Endothelial cell (in vitro differentiated cells): ENCODE data around the gene CDR2. TPM values are rescaled to one million over a fixed set of nuclear protein-coding genes. Genes with fewer than 3 reads are reported as not detected.
A peak's percentile ranks its signal among the peaks of the same experiment; 100 is the strongest.

Experiments
- DNase-seq: peaks from one replicate; pipeline ENCODE4 v3.0.0; 2021; ENCODE audit warnings: low spot score
- H3K27ac Mint-ChIP-seq: one replicate; pipeline ENCODE4 v1.8.0; 2021; ENCODE audit warnings: mixed read lengths, inconsistent platforms; ENCODE audit not compliant: unreplicated experiment
- H3K27me3 Mint-ChIP-seq: one replicate; pipeline ENCODE4 v1.8.0; 2021; ENCODE audit warnings: mild to moderate bottlenecking, moderate library complexity, mixed read lengths, inconsistent platforms; ENCODE audit not compliant: unreplicated experiment
- H3K36me3 Mint-ChIP-seq: one replicate; pipeline ENCODE4 v1.8.0; 2021; ENCODE audit warnings: mild to moderate bottlenecking, low read depth, mixed read lengths, inconsistent platforms; ENCODE audit not compliant: unreplicated experiment
- H3K4me1 Mint-ChIP-seq: one replicate; pipeline ENCODE4 v1.8.0; 2021; ENCODE audit warnings: mild to moderate bottlenecking, mixed read lengths, inconsistent platforms; ENCODE audit not compliant: unreplicated experiment
- H3K4me3 Mint-ChIP-seq: one replicate; pipeline ENCODE4 v1.8.0; 2021; ENCODE audit warnings: mild to moderate bottlenecking, mixed read lengths, inconsistent platforms; ENCODE audit not compliant: unreplicated experiment
- H3K9me3 Mint-ChIP-seq: one replicate; pipeline ENCODE4 v1.8.0; 2021; ENCODE audit warnings: mixed read lengths, inconsistent platforms; ENCODE audit not compliant: unreplicated experiment
- CTCF ChIP-seq: fragments of 200-600 bp; sonication (generic); IDR thresholded peaks from one replicate; pipeline ENCODE4 v1.5.0; 2021; ENCODE audit warnings: antibody characterized with exemption; ENCODE audit not compliant: unreplicated experiment
- total RNA-seq: library from RNA; stranded (reverse); fragmentation: NEBNext Ultra II Directional; extraction: Animal tissue kit (Norgen Biotek cat#: 25700); gene quantifications from one replicate; pipeline ENCODE4 v1.2.1, GENCODE V29; 2021; ENCODE audit not compliant: unreplicated experiment

CDR2 gene
- total RNA-seq, 1 donor from 2014 or later = 26.3 TPM

GRCh38 chr16:22322021-22322471 is 52.4 kb downstream of the CDR2 start:
- Mint-ChIP-seq H3K4me3 (peak overlapping the region; percentile 62), H3K27ac (no peak overlapping the region), H3K4me1 (no peaks in the 10 kb centered on the region), H3K27me3 (peaks cover 2% of the 10 kb centered on the region), H3K9me3 (no peaks in the 10 kb centered on the region), H3K36me3 (peaks cover 27% of the 10 kb centered on the region)
- DNase-seq = no peak
- no peak for TF ChIP-seq CTCF

GRCh38 chr16:22321340-22322001 is 52.9 kb downstream of the CDR2 start:
- H3K9me3 Mint-ChIP-seq = no peaks in the 10 kb centered on the region
- H3K36me3 Mint-ChIP-seq = peaks cover 26% of the 10 kb centered on the region
- H3K27ac Mint-ChIP-seq = no peak overlapping the region
- DNase-seq = peak; percentile 53
- peak; percentile 86 for TF ChIP-seq CTCF
- peaks cover 2% of the 10 kb centered on the region for H3K27me3 Mint-ChIP-seq
- no peaks in the 10 kb centered on the region for H3K4me1 Mint-ChIP-seq
- H3K4me3 Mint-ChIP-seq = peak overlapping the region; percentile 62

GRCh38 chr16:22320572-22321339 is 53.7 kb downstream of the CDR2 start:
- H3K4me3 Mint-ChIP-seq = no peak overlapping the region
- no peaks in the 10 kb centered on the region for H3K9me3 Mint-ChIP-seq
- H3K4me1 Mint-ChIP-seq = no peaks in the 10 kb centered on the region
- no peak overlapping the region for H3K27ac Mint-ChIP-seq
- DNase-seq = no peak
- no peak for TF ChIP-seq CTCF
- peaks cover 2% of the 10 kb centered on the region for H3K27me3 Mint-ChIP-seq
- H3K36me3 Mint-ChIP-seq = peaks cover 24% of the 10 kb centered on the region

GRCh38 chr16:22318690-22319358 is 55.6 kb downstream of the CDR2 start:
- Mint-ChIP-seq H3K9me3 (no peaks in the 10 kb centered on the region), H3K36me3 (peaks cover 26% of the 10 kb centered on the region), H3K27me3 (peaks cover 2% of the 10 kb centered on the region), H3K27ac (no peak overlapping the region), H3K4me3 (no peak overlapping the region), H3K4me1 (no peaks in the 10 kb centered on the region)
- TF ChIP-seq CTCF = peak; percentile 71
- DNase-seq = peak; percentile 68
